G401.6 (cell line): ENCODE data around the gene ABCG4.
A peak's percentile ranks its signal among the peaks of the same experiment; 100 is the strongest.
"Not testable (repeated sequence)": the region's sequence is repeated elsewhere in the genome, so short reads cannot be mapped to it uniquely, and the experiment has no call there.

Experiments
- FAIRE-seq: peaks from 2 replicates; lab custom pipeline; 2012; peaks lifted over from hg19 to GRCh38; lab: Jason Lieb, UNC

The ABCG4 gene

DNA sequence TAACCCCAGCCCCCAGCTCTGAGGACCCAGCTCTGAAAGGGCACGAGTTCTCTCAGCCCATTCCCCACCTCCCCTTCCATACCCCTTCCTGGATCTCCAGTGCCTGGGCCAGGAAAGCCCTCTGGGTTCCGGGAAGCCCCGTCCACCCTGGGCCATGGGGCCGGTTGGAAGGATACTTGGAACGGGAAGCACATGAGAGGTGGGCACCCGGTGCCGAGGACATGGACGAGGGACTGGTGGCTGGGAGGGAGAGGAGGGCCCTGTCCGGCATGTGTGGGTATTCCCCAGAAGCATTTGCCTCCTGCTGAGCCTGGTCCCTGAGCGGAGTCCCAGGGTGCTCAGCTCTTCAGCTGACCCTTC, 32.6 kb upstream of the ABCG4 start:
- no peak for FAIRE-seq

DNA sequence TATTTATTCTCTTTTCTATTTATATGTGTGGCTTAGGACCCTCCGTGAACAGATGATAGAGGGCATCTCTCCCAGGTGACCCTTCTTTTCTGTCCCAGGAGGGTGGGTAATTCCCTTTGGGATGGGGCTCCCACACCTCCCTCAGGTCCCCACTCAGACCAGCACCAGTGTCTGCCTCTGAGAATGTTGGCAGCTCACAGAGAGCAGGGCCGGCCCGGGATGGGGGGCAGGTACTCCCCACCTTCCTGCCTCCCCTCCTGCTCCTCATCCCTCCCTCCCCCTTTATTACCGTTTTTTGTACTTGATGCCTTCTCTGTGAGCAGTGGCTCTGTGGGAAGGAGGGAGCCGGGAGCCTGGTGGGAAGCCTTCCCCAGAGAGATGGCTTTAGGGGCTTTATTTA, 32.3 kb upstream of the ABCG4 start:
- no peak for FAIRE-seq

DNA sequence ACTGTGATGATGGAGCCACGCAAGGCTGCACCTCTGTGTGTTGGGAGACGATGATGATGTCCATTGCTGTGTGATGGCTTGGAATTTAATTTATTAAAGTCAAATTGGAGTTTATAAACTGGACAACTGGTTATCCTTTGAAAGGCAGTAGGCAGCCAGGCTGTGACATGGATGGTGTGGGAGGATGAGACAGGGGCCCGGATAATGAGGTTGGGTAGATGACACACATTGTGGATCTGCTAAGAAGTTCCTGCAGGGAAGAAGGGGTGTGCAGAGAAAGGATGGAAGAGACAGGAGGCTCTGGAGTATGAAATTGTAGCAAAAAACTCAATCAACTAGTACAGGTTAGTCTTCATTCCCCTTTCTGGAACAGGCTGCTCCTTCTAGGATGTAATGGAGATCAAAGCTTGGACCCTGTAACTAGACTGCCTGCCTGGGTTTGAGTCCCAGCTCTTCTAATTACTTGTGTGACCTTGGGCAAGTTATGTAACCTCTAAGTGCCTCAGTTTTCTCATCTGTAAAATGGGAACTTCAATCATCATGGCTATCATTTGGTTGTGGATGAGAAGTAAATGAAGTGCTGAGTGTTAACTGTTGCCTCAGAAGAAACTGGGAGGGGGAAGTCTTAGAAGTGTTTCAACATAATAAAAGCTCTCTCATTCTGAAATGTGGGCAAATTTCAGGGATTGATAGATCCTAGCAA, 31.7 kb upstream of the ABCG4 start:
- no peak for FAIRE-seq

DNA sequence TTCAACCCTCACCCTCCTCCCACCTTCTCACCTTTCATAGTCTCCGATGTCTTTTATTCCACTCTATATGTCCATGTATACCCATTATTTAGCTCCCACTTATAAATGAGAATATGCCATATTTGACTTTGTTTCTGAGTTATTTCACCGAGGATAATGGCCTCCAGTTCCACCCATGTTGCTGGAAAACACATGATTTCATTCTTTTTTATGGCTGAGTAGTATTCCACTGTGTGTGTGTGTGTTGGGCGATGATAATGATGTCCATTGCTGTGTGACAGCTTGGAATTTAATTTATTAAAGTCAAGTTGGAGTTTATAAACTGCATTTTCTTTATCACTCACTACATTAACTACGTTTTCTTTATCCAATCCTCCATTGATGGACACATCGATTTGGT, 30.6 kb upstream of the ABCG4 start:
- no peak for FAIRE-seq

DNA sequence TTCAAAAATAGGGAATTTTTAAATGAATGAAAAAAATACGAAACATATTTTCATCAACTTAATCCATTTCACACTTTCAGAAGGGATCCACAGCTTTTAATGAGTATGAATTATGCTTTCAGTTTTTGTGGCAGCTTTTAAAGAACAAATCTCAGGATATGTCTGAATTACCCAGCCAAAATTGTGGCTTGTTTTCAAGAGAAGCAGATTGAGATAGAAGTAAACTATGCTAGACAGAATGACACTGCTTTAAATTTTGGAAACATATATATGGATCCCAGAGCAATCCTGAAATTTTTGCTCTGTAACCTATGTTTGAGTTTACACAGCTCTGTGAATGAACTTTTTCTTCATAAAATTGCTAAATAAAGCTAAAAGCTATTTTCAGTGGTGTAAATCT, 29.9 kb upstream of the ABCG4 start:
- no peak for FAIRE-seq

DNA sequence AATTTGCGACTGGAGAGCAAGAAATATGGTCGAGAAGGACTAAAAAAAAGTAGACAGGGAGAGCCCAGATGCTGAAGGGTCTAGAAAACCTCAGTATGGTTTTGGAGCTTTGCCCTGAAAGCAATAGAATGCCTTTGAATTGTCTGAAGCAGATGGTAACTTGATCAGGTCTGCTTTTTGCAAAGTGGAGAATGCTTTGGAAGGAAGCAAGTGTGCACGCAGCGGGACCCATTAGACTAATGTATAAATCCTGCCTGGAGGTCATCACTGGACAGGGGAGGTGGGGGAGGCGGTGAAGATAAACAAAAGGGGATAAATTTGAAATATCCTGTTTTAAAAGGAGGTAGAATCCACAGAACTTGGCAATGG, 28.2 kb upstream of the ABCG4 start:
- no peak for FAIRE-seq

DNA sequence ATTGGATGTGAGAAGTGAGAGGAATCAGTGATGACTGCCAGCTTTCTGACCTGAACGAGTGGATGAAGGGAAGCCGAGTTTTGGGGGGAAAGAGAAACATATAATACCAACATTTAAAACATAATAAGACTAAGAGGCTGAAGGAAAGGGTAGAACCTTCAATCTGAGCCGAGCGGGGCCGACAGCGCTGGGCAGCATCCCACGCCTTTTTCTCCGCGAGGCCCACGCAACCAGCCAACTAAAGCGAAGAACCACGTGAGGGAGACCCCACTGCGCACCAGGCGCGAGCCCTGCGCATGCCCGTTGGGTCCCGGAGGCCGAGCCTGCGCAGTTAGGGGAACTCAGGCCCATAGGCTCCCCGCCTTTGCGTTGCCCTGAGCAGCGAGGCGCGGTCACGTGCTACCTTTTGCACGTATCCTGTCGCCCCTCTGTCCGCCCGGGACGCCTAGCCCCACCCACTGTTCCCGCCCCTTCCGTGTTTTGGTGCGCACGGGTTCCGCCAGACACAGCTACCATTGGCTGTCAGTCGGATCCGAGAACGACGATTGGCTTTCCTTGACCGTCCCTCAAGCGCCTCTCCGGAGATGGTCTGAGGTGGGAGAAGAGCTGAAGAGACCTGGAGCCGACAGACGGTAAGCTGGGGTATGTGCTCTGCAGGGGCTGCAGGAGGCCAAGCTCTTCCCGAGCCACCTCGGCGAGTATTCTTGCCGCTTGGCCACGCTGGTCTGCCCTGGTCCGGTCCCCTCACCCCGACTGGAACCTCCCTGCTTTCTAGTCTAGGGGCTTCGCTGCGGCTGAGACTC, 27.6 kb upstream of the ABCG4 start, which contains the start of gene HINFP:
TSS of gene HINFP (plus strand) at position 573 of the 803 bp plus-strand sequence. CDS start 5,365 bp downstream, outside the sequence.
- peak; percentile 98 for FAIRE-seq

DNA sequence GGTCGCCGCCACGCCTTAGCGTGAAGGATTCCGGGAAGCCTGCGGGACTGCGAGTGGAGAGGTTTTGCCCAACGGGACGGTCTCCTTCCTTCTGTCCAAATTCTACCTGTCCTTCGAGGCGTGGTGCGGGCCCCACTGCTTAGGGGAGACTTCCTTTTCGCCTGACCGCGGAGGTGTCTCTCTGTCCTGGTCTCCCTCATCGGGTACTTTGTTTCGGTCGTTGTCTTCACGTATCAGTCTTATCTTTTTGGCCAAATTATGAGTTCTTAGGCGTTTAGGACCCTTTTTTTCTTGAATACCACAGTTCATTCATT, 27.1 kb upstream of the ABCG4 start:
- no peak for FAIRE-seq

DNA sequence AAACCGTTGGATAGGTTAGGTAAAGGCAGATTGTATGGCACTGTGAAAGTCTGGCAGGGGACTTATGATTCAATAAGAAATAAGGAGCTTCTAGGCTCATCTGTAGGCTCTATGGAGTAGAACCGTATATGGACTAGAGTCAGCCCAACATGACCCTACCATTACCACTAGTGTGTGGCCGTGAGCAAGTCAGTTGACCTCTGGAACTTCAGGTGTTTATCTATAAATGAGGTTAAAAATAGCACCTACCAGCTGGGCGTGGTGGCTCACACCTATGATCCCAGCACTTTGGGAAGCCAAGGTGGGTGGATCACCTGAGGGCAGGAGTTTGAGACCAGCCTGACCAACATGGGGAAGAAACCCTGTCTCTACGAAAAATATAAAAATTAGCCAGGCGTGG, 23.0 kb upstream of the ABCG4 start:
- FAIRE-seq: no peak

DNA sequence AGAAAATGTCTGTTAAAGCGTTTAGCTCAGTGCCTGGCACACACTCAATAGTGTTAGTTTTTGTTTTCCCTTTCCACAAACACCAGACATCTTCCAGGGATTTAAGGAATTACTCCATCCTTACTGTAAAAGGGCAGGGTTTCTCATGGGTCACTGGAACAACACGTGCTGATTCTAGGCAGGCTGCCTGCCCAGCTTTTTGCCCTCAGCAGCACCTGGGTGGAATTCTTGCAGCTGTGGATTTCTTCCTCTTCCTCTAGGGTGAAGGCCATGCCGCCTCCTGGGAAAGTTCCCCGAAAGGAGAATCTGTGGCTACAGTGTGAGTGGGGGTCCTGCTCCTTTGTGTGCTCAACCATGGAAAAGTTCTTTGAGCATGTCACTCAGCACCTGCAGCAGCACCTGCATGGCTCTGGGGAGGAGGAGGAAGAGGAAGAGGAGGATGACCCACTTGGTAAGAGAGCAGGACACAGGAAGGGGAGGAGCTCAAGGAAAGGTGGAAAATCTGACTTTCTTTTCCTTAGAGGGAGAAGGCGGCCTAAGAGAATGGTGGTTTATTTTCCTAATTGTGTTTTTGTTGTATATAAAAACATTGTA, 22.1 kb upstream of the ABCG4 start:
- no peak for FAIRE-seq

DNA sequence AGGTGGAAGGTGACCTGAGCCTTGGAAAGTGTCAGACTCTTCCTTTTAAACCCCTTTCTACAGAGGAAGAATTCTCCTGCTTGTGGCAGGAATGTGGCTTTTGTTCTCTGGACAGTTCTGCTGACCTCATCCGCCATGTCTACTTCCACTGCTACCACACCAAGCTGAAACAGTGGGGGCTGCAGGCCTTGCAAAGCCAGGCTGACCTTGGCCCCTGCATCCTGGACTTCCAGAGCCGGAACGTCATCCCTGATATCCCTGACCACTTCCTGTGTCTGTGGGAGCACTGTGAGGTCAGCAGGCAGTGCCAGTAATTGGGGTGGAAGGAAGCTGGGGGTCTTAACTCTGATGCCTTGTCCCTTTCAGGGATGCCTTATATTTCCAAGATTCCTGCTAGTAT, 18.2 kb upstream of the ABCG4 start:
- FAIRE-seq: no peak

DNA sequence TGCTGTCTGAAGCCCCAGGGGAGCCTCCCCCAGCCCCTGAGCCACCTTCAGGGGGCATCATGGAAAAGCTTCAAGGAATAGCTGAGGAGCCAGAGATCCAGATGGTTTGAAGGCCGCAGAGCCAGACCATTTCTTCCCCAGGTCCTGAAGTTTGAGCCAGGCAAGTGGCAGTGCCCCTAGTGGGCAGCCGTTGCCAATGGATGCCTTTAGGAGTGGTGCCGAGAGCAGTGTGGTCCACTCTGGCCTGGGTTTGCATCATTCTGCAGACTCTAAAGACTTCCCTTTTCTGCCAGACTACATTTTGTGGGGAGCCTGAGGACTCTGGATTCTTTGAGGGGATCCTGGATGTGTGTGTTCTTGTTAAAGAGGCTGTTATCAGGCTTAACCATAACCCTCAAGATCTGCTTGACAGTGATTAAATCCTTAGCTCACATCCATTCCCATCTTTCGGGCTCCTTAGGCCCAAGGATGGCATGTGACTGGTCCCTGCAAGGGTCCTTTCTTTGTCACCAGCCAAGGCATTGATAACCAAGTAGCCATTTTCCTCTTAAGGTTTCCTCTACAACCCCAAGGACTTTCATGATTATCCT, 14.4 kb upstream of the ABCG4 start:
- no peak for FAIRE-seq

DNA sequence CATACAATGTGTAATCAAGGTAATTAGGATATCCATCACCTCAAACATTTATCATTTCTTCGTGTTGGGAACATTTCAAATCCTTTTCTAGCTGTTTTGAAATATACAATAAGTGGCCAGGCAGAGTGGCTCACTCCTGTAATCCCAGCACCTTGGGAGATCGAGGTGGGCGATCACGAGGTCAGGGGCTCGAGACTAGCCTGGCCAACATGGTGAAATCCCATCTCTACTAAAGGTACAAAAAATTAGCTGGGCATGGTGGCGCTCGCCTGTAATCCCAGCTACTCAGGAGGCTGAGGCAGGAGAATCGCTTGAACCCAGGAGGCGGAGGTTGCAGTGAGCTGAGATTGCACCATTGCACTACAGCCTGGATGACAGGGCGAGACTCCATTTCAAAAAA, 9.6 kb upstream of the ABCG4 start:
- not testable (repeated sequence) for FAIRE-seq

DNA sequence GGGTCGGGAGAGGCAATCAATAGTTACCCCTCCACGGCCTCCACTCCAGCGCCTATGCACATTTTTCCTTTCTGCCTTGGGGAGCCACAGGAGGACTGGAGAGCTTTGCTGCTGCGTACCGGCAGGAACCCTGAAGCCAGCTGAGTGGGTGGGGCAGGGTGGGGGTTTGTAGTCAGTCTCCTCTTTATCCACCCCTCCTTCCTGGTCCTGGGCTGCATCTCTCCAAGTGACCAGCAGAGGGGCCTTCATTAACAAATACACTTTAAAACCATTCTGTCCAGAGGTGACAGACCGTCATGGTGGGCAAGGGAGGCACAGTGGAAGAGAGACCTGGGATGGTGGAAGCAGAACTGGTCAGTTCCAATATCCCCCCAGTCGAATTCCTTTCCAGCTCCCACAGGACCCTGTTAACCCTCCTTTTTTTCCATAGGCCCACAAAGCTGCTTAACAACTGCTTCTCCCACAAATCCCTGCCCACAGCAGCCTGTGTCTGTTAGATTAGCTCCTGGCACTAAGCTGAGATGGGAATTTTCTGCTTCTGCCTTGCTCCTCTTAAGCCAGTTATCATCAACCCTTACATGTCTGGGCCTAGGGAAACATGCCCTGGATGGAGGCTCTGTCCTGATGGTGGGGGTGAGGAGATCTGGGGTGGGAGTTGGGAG, 3.9 kb upstream of the ABCG4 start:
- no peak for FAIRE-seq

DNA sequence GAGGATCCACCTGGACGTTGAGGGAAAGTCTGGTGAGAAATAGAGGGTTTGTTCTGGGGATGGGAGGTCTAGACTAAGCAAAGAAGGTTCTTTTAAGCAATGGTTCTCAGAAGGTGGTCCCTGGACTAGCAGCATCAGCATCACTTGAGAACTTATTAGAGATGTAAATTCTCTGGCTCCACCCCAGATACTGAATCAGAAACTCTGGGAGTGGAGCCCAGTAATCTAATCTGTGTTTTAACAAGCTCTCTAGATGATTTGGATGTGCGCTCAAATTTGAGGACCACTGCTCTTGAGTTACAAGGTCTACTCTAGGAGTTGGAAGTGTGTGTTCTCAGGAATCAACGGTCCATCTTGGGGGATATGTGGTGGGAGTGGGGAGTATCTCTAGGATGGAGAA, 3.3 kb upstream of the ABCG4 start:
- no peak for FAIRE-seq

DNA sequence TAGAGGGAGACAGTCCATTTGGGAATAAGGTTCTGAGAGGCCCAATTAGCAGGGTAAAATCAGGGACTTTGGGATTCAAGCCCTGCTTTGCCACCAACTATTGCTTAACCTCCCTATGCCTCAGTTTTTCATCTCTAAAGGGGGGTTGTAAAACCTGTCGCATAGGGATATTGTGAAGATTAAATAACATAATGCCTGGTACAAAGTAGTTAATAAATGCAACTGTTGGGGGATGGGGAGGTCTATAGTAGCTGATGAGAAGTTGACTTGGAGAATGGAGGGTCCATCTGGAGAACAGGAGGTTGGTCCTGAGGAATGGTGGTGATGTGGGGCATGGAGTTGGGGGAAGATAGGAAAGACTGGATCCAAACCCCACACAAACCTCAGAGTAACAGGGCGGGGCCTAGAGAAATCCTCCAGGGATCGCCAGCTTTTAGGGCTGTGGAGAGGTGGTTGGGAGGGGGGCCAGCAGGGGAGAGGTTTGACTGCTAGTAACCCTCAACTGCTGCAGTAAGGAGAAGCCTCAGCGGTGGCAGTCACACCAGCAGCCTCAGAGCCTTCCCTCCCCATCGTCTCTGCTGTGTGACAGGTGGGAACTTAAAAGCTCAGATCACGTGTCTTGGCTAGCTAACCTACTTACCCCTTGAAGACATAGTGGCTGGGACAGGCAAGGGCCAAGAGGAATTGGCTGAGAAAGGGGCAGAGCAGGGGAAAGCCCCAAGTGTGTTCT, 1.1 kb upstream of the ABCG4 start:
- no peak for FAIRE-seq

DNA sequence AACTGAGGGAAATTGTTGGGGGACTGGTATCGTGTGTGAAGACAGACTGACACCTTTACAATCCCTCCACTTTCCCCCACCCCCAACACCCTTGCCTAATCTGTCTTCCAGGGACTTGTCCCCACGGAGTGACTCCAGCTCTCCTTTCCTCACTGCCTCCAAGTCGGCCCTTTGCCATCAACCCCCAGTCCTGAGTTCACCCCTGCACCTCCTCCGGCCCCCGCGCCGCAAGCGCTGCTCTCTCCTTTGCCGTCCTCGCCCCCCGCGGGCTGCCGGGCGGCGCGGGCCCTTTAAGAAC, 183 bp upstream of the ABCG4 start:
- FAIRE-seq: no peak

DNA sequence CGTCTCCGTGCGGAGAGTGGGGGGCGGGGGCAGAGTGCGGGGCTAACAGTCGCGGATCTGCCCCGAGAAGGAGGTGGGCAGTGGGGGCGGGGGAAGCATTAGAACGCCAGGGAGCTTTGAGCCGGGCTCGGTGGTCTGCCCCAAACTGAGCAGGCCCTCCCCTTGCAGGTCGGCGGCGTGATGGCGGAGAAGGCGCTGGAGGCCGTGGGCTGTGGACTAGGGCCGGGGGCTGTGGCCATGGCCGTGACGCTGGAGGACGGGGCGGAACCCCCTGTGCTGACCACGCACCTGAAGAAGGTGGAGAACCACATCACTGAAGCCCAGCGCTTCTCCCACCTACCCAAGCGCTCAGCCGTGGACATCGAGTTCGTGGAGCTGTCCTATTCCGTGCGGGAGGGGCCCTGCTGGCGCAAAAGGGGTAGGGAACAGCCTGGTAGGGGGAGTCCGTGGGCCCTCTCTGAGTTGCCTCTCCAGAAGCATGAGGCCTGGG, 979 bp downstream of the ABCG4 start:
- FAIRE-seq: no peak

DNA sequence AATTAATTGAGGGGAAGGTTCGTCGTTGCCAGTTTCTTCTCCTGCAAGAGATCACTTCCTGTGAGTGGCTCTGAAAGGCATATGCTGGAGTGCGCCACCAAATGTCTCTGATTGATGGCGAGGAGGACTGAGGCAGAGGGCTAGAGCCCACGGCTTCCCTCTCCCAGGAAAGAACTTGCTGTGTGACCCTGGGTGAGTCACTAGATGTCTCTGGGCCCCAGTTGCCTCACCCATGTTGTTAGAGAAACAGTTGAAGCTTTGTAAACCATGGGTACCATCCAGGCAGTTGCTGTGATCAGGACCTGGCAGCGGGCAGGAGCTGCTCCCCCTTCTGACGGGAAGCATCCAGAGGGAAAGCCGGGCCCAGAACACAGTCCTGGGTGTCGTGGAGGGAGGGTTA, 3.2 kb downstream of the ABCG4 start:
- FAIRE-seq: no peak

DNA sequence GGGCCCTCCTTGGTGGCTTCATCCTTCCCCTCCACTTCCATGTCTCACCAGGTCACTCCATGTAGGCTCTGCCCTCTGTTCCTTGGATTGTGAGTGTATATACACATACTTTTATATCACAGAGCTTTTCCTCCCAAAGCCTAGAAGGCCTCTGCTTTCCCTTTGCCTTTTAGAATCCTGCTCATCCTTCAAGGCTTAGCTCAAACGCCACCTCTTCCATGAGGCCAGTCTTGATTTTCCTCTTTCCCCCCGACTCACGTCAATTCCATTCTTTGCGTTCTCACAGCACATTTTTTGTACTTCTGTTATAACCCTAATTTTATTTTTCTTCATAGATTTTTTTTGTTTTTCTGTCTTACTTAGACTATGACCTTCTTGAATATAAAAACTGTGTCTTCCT, 3.8 kb downstream of the ABCG4 start:
- no peak for FAIRE-seq

DNA sequence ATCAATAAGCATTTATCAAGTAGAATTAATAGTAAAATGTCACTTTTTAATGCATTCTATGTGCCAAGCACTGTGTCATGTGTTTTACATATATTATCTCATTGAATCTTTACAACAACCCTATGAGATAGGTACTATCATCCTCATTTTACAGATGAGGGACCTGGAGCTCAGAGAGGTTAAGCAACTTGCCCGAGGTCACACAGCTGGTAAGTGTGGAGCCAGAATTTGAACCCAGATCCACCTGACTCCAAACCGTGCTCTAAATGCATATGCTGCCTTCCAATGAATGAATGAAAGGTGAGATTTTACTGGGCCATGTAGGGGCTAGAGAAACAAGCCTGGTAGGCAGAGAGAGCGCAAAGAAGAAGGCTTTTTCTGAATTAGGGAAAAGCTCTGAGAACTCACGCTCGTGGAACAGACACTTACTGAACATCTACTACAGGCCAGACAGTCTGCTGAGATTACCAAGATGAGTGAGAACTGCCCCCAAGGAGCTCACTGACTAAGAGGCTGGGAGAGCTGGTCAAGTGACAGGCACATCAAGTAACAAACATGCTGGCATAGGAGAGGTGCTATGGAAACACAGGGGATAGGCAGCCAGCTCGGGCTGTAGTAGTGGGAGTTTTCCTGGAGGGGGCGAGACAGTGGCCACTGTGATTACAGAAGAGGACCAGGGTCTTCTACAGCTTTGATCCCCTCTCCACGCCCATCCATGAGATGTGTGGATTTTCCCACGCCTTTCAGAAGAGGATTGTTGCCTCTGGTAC, 4.4 kb downstream of the ABCG4 start:
- no peak for FAIRE-seq

DNA sequence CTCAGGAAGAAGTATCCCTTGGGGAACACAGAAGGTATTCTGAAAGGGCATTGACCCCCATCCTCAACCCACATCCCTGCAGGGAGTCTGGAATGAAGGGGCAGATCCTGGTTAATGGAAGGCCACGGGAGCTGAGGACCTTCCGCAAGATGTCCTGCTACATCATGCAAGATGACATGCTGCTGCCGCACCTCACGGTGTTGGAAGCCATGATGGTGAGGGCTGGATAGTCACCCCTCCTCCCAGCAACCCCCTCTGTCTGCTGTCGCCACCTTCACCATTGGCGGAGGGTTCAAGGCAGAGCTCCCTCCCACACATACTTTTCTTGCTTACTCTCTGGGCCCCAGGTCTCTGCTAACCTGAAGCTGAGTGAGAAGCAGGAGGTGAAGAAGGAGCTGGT, 5.3 kb downstream of the ABCG4 start:
- FAIRE-seq: no peak
